ENCODE results near the gene EDIL3. TPM values are rescaled to one million over a fixed set of nuclear protein-coding genes. Genes with fewer than 3 reads are reported as not detected.

EDIL3 gene
- total RNA-seq, 2 donors from 2014 or later, result 4.6 to 5.5 TPM

- no peaks in the 10 kb centered on the region for H3K4me1 ChIP-seq (replicated peaks)
- peak overlapping the region in 1 of 2 donors; percentile 18 for H3K27ac ChIP-seq
- no peak for DNase-seq (ENCODE audit: low spot score)
- peak overlapping the region; percentile 27 to 30 for H3K4me3 ChIP-seq
- WGBS, result 4% methylated on average over 24 of the region's 26 CpGs
- intact Hi-C loops (cut with DNase I), result no loop called here
- no peaks in the 10 kb centered on the region for H3K36me3 ChIP-seq
- H3K27me3 ChIP-seq (replicated peaks; ENCODE audit: insufficient read depth), result peaks cover 10% of the 10 kb centered on the region
- H3K9me3 ChIP-seq, result no peaks in the 10 kb centered on the region
- no peak for TF ChIP-seq POLR2A (IDR thresholded peaks at IDR 0.05)
- TF ChIP-seq, protein P1, sequence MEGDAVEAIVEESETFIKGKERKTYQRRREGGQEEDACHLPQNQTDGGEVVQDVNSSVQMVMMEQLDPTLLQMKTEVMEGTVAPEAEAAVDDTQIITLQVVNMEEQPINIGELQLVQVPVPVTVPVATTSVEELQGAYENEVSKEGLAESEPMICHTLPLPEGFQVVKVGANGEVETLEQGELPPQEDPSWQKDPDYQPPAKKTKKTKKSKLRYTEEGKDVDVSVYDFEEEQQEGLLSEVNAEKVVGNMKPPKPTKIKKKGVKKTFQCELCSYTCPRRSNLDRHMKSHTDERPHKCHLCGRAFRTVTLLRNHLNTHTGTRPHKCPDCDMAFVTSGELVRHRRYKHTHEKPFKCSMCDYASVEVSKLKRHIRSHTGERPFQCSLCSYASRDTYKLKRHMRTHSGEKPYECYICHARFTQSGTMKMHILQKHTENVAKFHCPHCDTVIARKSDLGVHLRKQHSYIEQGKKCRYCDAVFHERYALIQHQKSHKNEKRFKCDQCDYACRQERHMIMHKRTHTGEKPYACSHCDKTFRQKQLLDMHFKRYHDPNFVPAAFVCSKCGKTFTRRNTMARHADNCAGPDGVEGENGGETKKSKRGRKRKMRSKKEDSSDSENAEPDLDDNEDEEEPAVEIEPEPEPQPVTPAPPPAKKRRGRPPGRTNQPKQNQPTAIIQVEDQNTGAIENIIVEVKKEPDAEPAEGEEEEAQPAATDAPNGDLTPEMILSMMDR (IDR thresholded peaks at IDR 0.05), result no peak
- TF ChIP-seq POLR2AphosphoS5 (IDR thresholded peaks at IDR 0.05), result no peak
Measured at GRCh38 chr5:84383296-84383815, 1.3 kb downstream of the EDIL3 start.

GRCh38 chr5:84382363-84383295 lies 2.1 kb downstream of the EDIL3 start:
- TF ChIP-seq, protein P1 (IDR thresholded peaks at IDR 0.05), result no peak
- TF ChIP-seq POLR2AphosphoS5 (IDR thresholded peaks at IDR 0.05) (no peak), POLR2A (IDR thresholded peaks at IDR 0.05) (no peak)
- Histone ChIP-seq H3K4me1 (replicated peaks) (no peaks in the 10 kb centered on the region), H3K27me3 (replicated peaks; ENCODE audit: insufficient read depth) (peaks cover 14% of the 10 kb centered on the region), H3K27ac (peak overlapping the region in 1 of 2 donors; percentile 13), H3K9me3 (no peaks in the 10 kb centered on the region), H3K4me3 (peak overlapping the region; percentile 27 to 30), H3K36me3 (no peaks in the 10 kb centered on the region)
- WGBS, result 1% methylated on average over 44 of the region's 45 CpGs
- DNase-seq (ENCODE audit: low spot score), result peak; percentile 26
- intact Hi-C loops (cut with DNase I), result no loop called here

- Histone ChIP-seq H3K36me3 (no peaks in the 10 kb centered on the region), H3K4me3 (peak overlapping the region; percentile 27 to 30), H3K4me1 (replicated peaks) (no peaks in the 10 kb centered on the region), H3K9me3 (no peaks in the 10 kb centered on the region), H3K27ac (peak overlapping the region in 1 of 2 donors; percentile 13), H3K27me3 (replicated peaks; ENCODE audit: insufficient read depth) (peaks cover 14% of the 10 kb centered on the region)
- intact Hi-C loops (cut with DNase I), result no loop called here
- WGBS, result 15% methylated on average over 13 of the region's 14 CpGs
- DNase-seq (ENCODE audit: low spot score), result no peak
- TF ChIP-seq POLR2AphosphoS5 (IDR thresholded peaks at IDR 0.05), result no peak
Measured at GRCh38 chr5:84381502-84382362, 2.9 kb downstream of the EDIL3 start.

GRCh38 chr5:84379749-84380148 lies 4.9 kb downstream of the EDIL3 start:
- H3K9me3 ChIP-seq, result no peaks in the 10 kb centered on the region
- no peak overlapping the region for H3K4me3 ChIP-seq
- H3K27me3 ChIP-seq (replicated peaks; ENCODE audit: insufficient read depth), result peaks cover 14% of the 10 kb centered on the region
- H3K36me3 ChIP-seq, result no peaks in the 10 kb centered on the region
- TF ChIP-seq POLR2AphosphoS5 (IDR thresholded peaks at IDR 0.05) (no peak), POLR2A (IDR thresholded peaks at IDR 0.05) (no peak)
- TF ChIP-seq, protein P1 (IDR thresholded peaks at IDR 0.05), result no peak
- intact Hi-C loops (cut with DNase I), result no loop called here
- 68% methylated on average over 2 of the region's 2 CpGs for WGBS
- no peak for DNase-seq (ENCODE audit: low spot score)
- H3K27ac ChIP-seq, result no peak overlapping the region
- H3K4me1 ChIP-seq (replicated peaks), result no peaks in the 10 kb centered on the region

- Histone ChIP-seq H3K27ac (no peak overlapping the region), H3K9me3 (no peaks in the 10 kb centered on the region), H3K4me3 (no peak overlapping the region), H3K36me3 (no peaks in the 10 kb centered on the region), H3K27me3 (replicated peaks; ENCODE audit: insufficient read depth) (peaks cover 9% of the 10 kb centered on the region), H3K4me1 (replicated peaks) (no peaks in the 10 kb centered on the region)
- WGBS, result 37% methylated on average over 2 of the region's 2 CpGs
- TF ChIP-seq POLR2A (IDR thresholded peaks at IDR 0.05), result no peak
- TF ChIP-seq POLR2AphosphoS5 (IDR thresholded peaks at IDR 0.05), result no peak
- TF ChIP-seq, protein P1 (IDR thresholded peaks at IDR 0.05), result no peak
- DNase-seq (ENCODE audit: low spot score), result no peak
- intact Hi-C loops (cut with DNase I), result no loop called here
Measured at GRCh38 chr5:84378961-84379360, 5.7 kb downstream of the EDIL3 start.

All from prostate gland (tissue), 2 donors.